Esophagus squamous epithelium (tissue), 4 donors: ENCODE data around the gene GJB5.

Experiments used
- CTCF ChIP-seq, 6 experiments: fragments of 450-650 bp in 4 of 6; fragments of 200-600 bp in 2 of 6; sonication (generic) in 2 of 6; IDR thresholded peaks; one replicate each; pipeline ENCODE4 v1.5.1; 2016 to 2019; ENCODE audit warnings: antibody characterized with exemption in 6 of 6, mild to moderate bottlenecking in 4 of 6, moderate library complexity in 4 of 6
- POLR2A ChIP-seq, 4 donors: fragments of 450-650 bp; IDR thresholded peaks; one replicate each; pipeline ENCODE4 v1.6.1; 2017; ENCODE audit warnings: antibody characterized with exemption in 4 of 4, mild to moderate bottlenecking in 4 of 4, moderate library complexity in 3 of 4

- TF ChIP-seq CTCF (IDR thresholded peaks at IDR 0.05) (no peak), POLR2A (IDR thresholded peaks at IDR 0.05) (no peak)
Observed at GRCh38 chr1:34715139-34715538, 39.7 kb upstream of the GJB5 start.
